GM23338 (cell line): ENCODE measurements around the gene EBF4.

Experiments
- CREB1 ChIP-seq: fragments of 250-450 bp; sonication (Bioruptor Pico); IDR thresholded peaks from 2 replicates; pipeline ENCODE4 v1.5.0; 2020; ENCODE audit warnings: low read depth, mild to moderate bottlenecking, moderate library complexity
- EZH2 ChIP-seq: fragments of 200-600 bp; sonication (generic); IDR thresholded peaks from one replicate; pipeline ENCODE4 v1.8.0; 2017; ENCODE audit warnings: antibody characterized with exemption, mild to moderate bottlenecking, low read depth; ENCODE audit not compliant: unreplicated experiment
- EZH2phosphoT487 ChIP-seq: fragments of 200-600 bp; sonication (generic); IDR thresholded peaks from one replicate; pipeline ENCODE4 v1.8.1; 2018; ENCODE audit warnings: antibody characterized with exemption; ENCODE audit not compliant: unreplicated experiment
- JUNB ChIP-seq: IDR thresholded peaks from one replicate; pipeline ENCODE4 v1.6.1; 2016; ENCODE audit warnings: antibody characterized with exemption; ENCODE audit not compliant: unreplicated experiment
- POLR2AphosphoS5 ChIP-seq: IDR thresholded peaks from 2 replicates; pipeline ENCODE4 v1.6.1; 2016; ENCODE audit warnings: antibody characterized with exemption, low read depth
- REST ChIP-seq: IDR thresholded peaks from one replicate; pipeline ENCODE4 v1.6.1; 2018; ENCODE audit warnings: antibody characterized with exemption; ENCODE audit not compliant: unreplicated experiment
- STAT1 ChIP-seq: IDR thresholded peaks from one replicate; pipeline ENCODE4 v1.6.1; 2016; ENCODE audit warnings: antibody characterized with exemption; ENCODE audit not compliant: unreplicated experiment
- TF ChIP-seq, protein P1 (sequence below), 2 experiments: fragments of 200-600 bp in 1 of 2; sonication (generic) in 1 of 2; conservative IDR thresholded peaks; 2 replicates each; pipeline versions ENCODE4 v1.5.1 to v1.6.1; 2016 to 2017; ENCODE audit warnings: antibody characterized with exemption in 2 of 2, low read depth in 2 of 2, mild to moderate bottlenecking in 2 of 2, moderate library complexity in 1 of 2
- TF ChIP-seq, protein P2 (sequence below): IDR thresholded peaks from 2 replicates; pipeline ENCODE4 v1.6.1; 2016; ENCODE audit warnings: antibody characterized with exemption

GRCh38 chr20:2692886-2693285 lies 306 bp downstream of the EBF4 start:
- TF ChIP-seq CREB1 (no peak), EZH2 (no peak), POLR2AphosphoS5 (no peak), REST (no peak), STAT1 (no peak), EZH2phosphoT487 (no peak), JUNB (no peak)
- TF ChIP-seq, protein P1, sequence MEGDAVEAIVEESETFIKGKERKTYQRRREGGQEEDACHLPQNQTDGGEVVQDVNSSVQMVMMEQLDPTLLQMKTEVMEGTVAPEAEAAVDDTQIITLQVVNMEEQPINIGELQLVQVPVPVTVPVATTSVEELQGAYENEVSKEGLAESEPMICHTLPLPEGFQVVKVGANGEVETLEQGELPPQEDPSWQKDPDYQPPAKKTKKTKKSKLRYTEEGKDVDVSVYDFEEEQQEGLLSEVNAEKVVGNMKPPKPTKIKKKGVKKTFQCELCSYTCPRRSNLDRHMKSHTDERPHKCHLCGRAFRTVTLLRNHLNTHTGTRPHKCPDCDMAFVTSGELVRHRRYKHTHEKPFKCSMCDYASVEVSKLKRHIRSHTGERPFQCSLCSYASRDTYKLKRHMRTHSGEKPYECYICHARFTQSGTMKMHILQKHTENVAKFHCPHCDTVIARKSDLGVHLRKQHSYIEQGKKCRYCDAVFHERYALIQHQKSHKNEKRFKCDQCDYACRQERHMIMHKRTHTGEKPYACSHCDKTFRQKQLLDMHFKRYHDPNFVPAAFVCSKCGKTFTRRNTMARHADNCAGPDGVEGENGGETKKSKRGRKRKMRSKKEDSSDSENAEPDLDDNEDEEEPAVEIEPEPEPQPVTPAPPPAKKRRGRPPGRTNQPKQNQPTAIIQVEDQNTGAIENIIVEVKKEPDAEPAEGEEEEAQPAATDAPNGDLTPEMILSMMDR (conservative IDR thresholded peaks at IDR 0.05; ENCODE audit: low read depth in 2 of 2), result no peak
- TF ChIP-seq, protein P2, sequence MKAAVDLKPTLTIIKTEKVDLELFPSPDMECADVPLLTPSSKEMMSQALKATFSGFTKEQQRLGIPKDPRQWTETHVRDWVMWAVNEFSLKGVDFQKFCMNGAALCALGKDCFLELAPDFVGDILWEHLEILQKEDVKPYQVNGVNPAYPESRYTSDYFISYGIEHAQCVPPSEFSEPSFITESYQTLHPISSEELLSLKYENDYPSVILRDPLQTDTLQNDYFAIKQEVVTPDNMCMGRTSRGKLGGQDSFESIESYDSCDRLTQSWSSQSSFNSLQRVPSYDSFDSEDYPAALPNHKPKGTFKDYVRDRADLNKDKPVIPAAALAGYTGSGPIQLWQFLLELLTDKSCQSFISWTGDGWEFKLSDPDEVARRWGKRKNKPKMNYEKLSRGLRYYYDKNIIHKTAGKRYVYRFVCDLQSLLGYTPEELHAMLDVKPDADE, result no peak
